Retinal pigment epithelial cell (primary cell): ENCODE measurements around the gene PTPRS.

Experiments
- DNase-seq: peaks from one replicate; pipeline ENCODE4 v3.0.0-alpha.2; 2010; ENCODE audit warnings: low read depth
- H3K4me3 ChIP-seq: 2 replicates; pipeline ENCODE4 v1.5.1; 2011; ENCODE audit warnings: mild to moderate bottlenecking, low read length, control low read depth, moderate library complexity
- TF ChIP-seq, protein P1 (sequence below): conservative IDR thresholded peaks from 2 replicates; pipeline ENCODE4 v1.5.1; 2011; ENCODE audit warnings: low read depth, low read length, control low read depth, inconsistent platforms

The PTPRS gene

DNA sequence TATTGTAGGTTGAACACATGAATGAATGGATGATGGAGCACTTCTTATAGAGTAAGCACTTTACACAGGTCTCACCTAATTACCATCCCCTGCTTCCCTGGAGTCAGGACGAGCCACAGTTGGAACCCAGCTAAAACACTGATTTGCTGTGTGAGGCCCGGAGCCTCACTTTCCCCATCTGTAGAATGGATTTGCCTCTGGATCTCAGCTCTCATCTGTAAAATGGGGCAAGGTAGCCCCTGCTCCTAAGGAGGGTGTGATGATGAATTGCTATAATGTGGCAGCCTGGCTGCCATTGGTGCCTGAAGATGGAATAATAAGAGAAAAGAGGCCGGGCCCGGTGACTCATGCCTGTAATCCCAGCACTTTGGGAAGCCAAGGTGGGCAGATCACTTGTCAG is 1.4 kb upstream of the PTPRS start:
- no peak for DNase-seq
- no peak overlapping the region for H3K4me3 ChIP-seq
- TF ChIP-seq, protein P1, sequence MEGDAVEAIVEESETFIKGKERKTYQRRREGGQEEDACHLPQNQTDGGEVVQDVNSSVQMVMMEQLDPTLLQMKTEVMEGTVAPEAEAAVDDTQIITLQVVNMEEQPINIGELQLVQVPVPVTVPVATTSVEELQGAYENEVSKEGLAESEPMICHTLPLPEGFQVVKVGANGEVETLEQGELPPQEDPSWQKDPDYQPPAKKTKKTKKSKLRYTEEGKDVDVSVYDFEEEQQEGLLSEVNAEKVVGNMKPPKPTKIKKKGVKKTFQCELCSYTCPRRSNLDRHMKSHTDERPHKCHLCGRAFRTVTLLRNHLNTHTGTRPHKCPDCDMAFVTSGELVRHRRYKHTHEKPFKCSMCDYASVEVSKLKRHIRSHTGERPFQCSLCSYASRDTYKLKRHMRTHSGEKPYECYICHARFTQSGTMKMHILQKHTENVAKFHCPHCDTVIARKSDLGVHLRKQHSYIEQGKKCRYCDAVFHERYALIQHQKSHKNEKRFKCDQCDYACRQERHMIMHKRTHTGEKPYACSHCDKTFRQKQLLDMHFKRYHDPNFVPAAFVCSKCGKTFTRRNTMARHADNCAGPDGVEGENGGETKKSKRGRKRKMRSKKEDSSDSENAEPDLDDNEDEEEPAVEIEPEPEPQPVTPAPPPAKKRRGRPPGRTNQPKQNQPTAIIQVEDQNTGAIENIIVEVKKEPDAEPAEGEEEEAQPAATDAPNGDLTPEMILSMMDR, result no peak

DNA sequence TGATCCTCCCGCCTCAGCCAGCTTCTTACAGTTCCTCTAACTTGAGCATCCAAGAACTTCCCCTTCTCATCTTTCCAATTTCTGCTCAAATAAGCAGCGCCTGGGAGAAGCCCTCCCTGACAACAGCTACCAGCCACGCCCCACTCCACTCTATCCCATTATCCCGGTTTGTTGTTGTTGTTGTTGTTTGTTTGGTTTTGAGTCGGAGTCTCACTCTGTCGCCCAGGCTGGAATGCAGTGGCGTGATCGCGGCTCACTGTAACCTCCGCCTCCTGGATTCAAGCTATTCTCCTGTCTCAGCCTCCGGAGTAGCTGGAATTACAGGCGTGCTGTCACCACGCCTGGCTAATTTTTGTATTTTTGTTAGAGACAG is 822 bp upstream of the PTPRS start:
- no peak overlapping the region for H3K4me3 ChIP-seq
- TF ChIP-seq, protein P1, result no peak
- no peak for DNase-seq

DNA sequence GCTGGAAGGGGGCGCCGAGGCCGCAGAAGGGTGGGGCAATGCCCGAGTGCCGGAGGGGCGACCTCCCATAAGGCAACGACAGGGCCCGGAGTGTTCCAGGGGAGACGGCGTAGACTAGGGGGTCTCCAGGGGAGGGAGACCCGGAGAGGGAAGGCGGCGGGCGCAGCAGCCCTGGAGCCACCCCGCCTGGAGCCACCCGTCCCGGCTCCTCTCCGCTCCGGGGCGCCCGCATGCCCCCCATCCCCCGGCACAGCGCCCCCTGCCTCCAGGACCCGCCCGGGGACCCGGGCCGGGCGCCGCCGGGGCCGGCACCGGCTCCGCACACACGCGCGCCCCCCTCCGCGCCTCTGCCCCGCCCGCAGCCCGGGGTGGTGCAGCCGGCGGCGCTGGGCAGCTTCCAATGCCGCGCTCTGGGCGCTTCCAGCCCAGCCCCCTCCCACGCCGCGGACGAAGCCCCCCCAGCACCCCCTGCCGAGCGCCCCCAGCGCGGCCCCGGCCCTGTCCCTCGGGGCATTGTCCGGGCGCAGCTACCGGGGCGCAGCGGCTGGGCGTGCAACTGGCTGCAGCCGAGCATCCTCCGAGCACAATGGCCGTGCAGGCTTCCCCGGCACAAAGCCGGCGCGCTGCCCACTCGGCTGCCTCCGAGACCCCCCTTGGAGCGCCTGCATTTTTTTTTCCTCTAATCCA is 519 bp downstream of the PTPRS start:
- TF ChIP-seq, protein P1, result no peak
- peak overlapping the region; percentile 60 for H3K4me3 ChIP-seq
- no peak for DNase-seq

DNA sequence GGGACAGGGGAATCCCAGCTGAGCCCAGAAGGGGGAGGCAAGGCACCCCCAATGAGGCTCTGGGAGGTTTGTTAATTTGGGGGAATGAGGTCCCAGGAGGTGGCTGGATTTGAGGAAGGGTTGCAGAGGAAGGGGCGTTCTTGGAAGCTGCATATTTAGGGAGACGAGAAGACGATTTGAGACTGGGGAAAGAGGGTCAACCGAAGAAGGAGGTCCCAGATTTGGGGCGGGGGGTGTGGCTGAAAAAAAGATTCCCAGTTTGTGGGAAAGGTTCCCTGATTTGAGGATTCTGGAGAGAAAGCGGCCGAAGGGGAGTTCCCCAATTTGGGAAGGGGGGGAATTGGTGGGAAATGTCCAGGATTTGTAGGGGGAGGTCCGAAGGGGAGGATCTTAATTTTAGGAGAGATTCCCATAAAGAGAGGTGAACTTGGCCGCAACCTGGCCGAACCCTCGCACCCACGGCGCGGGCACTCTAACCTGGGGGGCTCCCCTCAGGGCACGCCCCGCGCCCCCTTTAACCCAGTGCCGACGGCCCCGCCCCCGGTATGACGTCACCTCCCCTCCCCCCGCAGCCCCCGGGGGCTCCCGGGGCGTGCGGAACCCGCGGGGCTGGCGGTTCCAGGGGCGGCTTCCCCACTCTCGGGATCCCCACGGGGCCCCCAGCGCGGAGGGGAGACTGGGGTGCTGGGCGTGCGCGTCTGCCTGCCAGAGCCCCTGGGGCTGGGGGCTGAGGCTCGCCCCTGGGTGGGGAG is 1.2 kb downstream of the PTPRS start:
- TF ChIP-seq, protein P1, result no peak
- peak overlapping the region; percentile 58 for H3K4me3 ChIP-seq
- no peak for DNase-seq

DNA sequence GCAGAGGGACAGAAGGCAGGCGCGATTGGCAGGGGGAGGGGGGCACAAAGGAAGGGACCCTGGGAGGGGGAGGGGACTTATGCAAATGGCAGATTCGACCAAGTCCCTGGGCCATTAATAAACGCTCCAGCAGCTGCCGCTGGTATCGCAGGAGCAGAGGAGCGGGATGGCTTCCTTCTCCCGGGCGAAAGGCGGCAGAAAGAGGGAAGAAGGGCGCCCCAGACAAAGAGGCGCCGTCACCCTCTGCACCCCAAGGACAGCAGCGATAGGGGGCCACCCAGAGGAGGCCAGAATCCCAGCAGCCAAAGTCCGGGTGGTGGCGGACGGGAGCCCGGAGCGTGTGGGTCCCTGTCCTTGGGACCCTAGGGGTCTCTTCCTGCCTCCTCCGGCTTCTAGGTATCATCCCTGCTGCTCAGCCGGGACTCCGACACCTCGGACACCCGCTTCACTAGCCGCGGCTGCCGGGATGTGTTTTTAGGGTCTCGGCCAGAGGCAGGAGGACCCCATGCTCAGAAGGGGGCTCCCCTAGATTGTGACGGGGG is 1.9 kb downstream of the PTPRS start:
- H3K4me3 ChIP-seq, result peak overlapping the region; percentile 58
- TF ChIP-seq, protein P1, result no peak
- no peak for DNase-seq

DNA sequence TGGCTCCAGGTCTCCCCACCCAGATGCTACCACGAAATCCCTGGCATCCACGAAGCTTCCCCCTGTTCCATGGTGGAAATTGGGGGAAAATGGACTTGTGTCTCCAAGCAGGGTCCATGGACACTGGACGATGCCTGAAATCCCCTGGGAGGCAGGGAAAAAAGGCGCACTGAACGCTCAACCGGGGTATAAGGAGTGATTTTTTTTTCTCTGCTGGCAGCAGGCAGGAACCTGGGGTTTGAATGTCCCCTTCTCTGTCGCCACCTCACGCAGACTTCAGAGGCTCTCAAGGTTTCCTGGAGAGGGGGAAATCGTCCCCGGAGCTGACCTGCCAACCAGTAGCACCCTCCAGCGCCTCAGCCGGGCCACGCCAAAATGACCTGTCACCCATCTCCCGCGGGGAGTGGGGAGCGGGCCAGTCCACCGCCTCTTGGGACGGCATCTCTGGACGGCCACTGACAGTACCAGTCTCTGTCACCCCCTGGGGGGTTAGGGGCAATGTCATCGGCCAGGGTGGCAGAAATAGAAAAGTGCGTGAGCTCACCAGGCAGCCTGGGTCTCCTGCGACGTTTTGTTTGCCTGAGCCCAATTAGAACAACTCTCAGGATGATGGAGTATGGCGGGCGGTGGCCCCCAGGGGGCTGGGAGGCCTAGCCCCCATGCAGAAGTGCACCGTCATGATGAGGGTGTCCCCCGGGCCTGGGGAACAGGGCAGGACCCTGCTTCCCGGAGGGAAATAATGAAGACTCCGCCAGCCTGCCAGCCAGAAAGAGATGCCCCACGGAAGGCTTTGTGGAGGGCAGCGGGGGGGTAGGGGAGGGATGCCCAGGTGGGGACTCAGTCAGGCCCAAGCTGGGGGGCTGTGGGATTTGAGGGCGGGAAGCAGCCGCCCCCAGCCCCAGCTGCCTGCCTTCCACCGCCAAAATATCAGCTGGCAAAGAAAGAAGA is 2.6 kb downstream of the PTPRS start:
- no peak for DNase-seq
- TF ChIP-seq, protein P1, result no peak
- no peak overlapping the region for H3K4me3 ChIP-seq
